Skeletal muscle satellite cell (primary cell): ENCODE measurements around the gene KIF16B.

Source experiments
- H3K27me3 ChIP-seq: 2 replicates; pipeline ENCODE4 v1.7.0; 2013; ENCODE audit warnings: low read length; ENCODE audit not compliant: control insufficient read depth, insufficient read depth
- H3K36me3 ChIP-seq: 2 replicates; pipeline ENCODE4 v1.7.0; 2013; ENCODE audit warnings: mild to moderate bottlenecking, control low read depth, low read length; ENCODE audit not compliant: insufficient read depth
- H3K4me1 ChIP-seq: 2 replicates; pipeline ENCODE4 v1.7.0; 2013; ENCODE audit warnings: low read length; ENCODE audit not compliant: control insufficient read depth, insufficient read depth
- H3K4me2 ChIP-seq: 2 replicates; pipeline ENCODE4 v1.7.0; 2013; ENCODE audit warnings: mild to moderate bottlenecking, low read length
- H3K4me3 ChIP-seq: 2 replicates; pipeline ENCODE4 v1.7.0; 2013; ENCODE audit warnings: low read length
- H3K9ac ChIP-seq: 2 replicates; pipeline ENCODE4 v1.7.0; 2013; ENCODE audit warnings: mild to moderate bottlenecking, low read depth, low read length, moderate library complexity
- H3K9me3 ChIP-seq: replicated peaks from 2 replicates; pipeline ENCODE4 v1.7.0; 2013; ENCODE audit warnings: mild to moderate bottlenecking, control low read depth, low read length

The KIF16B gene

DNA sequence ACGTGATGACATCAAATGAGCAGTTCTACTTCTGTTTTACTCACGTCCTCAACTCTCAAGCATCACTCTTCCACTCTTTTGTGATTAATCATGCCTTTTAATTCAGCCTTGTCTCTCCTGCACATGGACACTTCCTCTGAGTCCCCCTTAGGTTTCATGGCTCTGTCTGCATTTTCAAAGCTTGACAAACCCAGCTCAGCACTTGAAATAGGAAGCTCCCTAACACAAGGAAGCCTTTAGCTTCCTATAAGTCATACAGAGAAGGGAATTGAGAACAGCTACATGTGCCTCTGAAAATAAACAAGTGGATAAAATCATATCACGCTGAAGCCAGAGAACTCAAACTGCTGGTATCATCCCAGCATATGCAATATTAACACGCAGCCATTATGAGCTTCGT lies 21.2 kb downstream of the KIF16B start:
- H3K9me3 ChIP-seq: no peaks in the 10 kb centered on the region
- peaks cover 10% of the 10 kb centered on the region for H3K4me1 ChIP-seq
- H3K36me3 ChIP-seq: no peaks in the 10 kb centered on the region
- no peak overlapping the region for H3K9ac ChIP-seq
- no peak overlapping the region for H3K4me3 ChIP-seq
- no peaks in the 10 kb centered on the region for H3K27me3 ChIP-seq
- H3K4me2 ChIP-seq: no peak overlapping the region

DNA sequence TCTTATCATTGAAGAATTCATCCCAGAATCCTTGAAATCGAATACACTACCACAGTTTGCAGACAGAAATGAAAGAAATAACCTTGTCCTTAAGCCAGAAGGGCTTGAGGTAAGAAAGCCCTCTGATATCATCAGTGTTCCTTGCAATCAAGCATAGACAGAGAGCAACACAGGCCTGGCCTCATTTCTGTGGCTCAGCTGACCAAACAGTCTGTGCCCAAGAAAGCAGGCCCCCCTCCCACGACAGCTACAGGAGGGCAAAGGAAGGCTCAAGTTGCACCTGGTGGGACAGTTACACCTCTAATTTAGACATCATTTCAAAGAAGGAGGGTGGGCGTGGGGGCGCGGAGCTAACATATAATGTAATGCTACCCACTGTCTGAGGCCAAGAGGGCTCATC lies 21.6 kb downstream of the KIF16B start:
- H3K4me3 ChIP-seq: no peak overlapping the region
- H3K9ac ChIP-seq: no peak overlapping the region

DNA sequence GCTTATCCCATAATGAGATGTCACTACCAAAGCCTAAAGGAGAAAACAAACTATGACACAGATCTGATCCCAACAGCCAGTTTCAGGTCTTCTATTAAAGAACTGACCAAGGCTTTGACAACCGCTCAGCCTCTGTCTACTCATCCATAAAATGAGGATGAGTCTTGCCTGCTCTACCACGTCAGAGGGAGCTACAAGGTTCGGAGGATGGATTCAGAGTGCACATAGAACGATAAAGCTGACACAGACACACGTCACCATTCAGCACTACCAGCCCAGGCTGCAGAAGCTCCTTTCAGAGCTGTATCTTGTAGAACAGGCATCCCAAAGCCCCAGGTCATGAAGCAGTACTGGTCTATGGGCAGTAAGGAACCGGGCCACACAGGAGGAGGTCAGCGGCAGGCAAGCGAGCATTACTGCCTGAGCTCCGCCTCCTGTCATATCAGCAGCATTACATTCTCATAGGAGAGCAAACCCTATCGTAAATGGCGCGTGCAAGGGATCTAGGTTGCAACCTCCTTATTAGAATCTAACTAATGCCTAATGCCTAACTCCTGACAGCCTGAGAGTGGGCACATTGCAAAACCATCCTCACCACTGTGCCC lies 25.1 kb downstream of the KIF16B start:
- Histone ChIP-seq H3K4me3 (no peak overlapping the region), H3K27me3 (no peaks in the 10 kb centered on the region), H3K9ac (no peak overlapping the region), H3K9me3 (no peaks in the 10 kb centered on the region), H3K36me3 (no peaks in the 10 kb centered on the region), H3K4me1 (no peaks in the 10 kb centered on the region), H3K4me2 (no peak overlapping the region)

More for the DNA sequence above, 21.6 kb downstream of the KIF16B start:
- Histone ChIP-seq H3K36me3 (no peaks in the 10 kb centered on the region), H3K4me2 (no peak overlapping the region), H3K4me1 (peaks cover 7% of the 10 kb centered on the region), H3K9me3 (no peaks in the 10 kb centered on the region), H3K27me3 (no peaks in the 10 kb centered on the region)

DNA sequence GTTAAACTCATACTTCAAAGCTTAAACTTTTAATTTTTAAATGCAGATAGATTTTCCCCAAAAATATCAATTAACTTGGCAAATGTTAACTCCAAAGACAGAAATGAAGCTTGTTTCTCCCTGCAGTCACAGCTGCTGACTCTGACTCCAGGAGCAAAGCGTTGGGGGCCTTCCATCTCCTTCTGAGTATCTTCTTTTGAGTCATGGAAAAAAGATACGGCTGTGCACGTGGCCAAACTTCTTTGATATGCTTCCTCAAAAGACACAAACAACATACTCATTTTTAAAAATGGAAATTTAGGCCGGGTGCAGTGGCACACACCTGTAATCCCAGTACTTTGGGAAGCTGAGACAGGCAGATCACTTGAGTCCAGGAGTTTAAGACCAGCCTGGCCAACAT lies 28.3 kb downstream of the KIF16B start:
- H3K27me3 ChIP-seq: no peaks in the 10 kb centered on the region
- H3K9ac ChIP-seq: no peak overlapping the region
- H3K4me2 ChIP-seq: no peak overlapping the region
- H3K4me1 ChIP-seq: peaks cover 3% of the 10 kb centered on the region
- no peak overlapping the region for H3K4me3 ChIP-seq
- H3K36me3 ChIP-seq: no peaks in the 10 kb centered on the region
- no peaks in the 10 kb centered on the region for H3K9me3 ChIP-seq

DNA sequence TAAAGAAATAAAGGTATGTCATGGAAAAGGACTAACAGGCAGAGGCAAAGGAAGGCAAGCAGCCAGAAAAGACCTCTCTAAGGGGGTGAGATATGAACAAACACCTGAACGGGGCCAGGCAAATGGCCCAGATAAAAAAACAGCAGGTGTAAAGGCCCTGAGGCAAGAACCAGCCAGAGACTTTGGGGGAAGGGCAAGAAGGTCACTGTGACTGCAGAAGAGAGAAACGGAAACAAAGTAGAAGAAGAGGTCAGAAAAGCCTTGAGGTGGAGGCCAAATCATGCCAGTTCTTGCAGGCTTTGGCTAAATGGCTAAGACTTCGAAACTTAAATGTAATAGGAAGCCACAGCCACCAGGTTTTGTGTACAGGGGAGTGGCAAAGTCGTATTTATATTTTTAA lies 30.8 kb downstream of the KIF16B start:
- Histone ChIP-seq H3K36me3 (no peaks in the 10 kb centered on the region), H3K27me3 (no peaks in the 10 kb centered on the region), H3K9me3 (no peaks in the 10 kb centered on the region), H3K4me3 (no peak overlapping the region), H3K4me2 (no peak overlapping the region), H3K4me1 (peaks cover 3% of the 10 kb centered on the region), H3K9ac (no peak overlapping the region)

DNA sequence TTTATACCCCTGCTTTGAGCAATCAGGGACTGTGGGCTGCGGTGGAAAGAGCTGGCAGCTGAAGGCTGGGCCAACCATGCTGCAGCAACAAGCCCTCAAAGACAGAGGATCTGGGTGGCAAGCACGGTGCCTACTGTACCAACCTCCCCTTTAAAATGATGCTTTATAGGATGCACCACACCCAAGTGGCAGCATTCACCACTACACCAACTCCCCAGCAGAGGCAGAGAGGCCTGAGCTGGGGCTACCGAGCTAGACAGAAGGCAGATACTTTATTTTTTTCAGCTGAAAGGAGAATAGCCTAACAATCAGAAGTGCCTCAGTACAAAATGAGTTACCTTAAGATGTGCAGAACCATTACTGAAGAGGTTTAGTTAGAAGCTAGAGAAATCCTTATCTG lies 31.4 kb downstream of the KIF16B start:
- Histone ChIP-seq H3K4me3 (no peak overlapping the region), H3K4me1 (peaks cover 3% of the 10 kb centered on the region), H3K9me3 (no peaks in the 10 kb centered on the region), H3K9ac (no peak overlapping the region), H3K27me3 (no peaks in the 10 kb centered on the region), H3K36me3 (no peaks in the 10 kb centered on the region), H3K4me2 (no peak overlapping the region)

DNA sequence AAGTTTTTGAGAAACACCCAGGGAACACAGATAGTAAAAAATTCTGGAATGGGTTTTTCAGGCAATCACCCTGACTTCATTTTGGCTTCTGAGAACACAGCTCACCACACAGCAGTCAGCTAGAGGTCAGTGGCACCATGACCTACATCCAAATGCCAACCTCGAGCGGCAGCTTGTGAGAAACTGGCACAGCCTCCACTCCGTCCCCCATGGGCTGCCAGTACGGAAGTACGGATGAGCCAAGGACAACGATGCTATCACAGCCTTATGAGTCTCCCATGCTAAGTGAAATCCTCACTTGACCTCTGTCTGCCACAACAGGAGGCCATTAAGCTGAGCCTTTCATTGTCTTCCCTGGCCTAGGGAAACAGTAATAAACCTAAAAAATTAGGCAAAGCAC lies 32.0 kb downstream of the KIF16B start:
- H3K4me2 ChIP-seq: no peak overlapping the region
- peaks cover 3% of the 10 kb centered on the region for H3K4me1 ChIP-seq
- no peak overlapping the region for H3K4me3 ChIP-seq
- no peaks in the 10 kb centered on the region for H3K27me3 ChIP-seq
- no peaks in the 10 kb centered on the region for H3K9me3 ChIP-seq
- H3K9ac ChIP-seq: no peak overlapping the region
- H3K36me3 ChIP-seq: no peaks in the 10 kb centered on the region

DNA sequence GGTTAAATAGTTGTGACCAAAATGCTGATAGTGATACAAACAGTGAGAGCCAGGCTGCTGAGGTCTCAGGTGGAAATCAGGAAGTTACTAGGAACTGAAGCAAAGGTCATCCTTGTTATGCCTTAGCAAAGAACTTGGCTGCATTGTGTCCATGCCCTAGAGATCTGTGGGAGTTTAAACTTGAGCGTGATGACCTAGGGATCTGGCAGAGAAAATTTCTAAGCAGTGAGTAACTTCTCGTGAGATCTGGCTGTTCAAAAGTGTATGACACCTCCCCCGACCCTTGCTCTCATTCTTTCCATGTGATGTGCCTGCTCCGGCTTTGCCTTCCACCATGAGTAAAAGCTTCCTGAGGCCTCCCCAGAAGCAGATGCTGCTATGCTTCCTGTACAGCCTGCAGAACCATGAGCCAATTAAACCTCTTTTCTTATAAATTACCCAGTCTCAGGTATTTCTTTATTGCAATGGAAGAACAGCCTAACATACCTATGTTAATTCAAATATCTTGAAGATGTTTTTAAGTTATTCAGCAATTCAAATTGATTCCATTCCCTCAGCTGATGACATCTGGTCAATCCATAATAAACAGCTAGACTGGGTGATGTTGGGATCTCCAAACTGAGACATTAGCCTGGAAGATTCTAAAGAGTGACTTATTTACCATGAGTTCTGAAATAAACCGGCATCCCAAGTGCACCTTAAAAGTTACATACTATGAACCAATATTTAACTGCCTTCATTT lies 33.8 kb downstream of the KIF16B start:
- no peaks in the 10 kb centered on the region for H3K27me3 ChIP-seq
- H3K9ac ChIP-seq: no peak overlapping the region
- H3K4me3 ChIP-seq: no peak overlapping the region
- H3K4me1 ChIP-seq: peaks cover 3% of the 10 kb centered on the region
- no peaks in the 10 kb centered on the region for H3K36me3 ChIP-seq
- no peak overlapping the region for H3K4me2 ChIP-seq
- no peaks in the 10 kb centered on the region for H3K9me3 ChIP-seq

DNA sequence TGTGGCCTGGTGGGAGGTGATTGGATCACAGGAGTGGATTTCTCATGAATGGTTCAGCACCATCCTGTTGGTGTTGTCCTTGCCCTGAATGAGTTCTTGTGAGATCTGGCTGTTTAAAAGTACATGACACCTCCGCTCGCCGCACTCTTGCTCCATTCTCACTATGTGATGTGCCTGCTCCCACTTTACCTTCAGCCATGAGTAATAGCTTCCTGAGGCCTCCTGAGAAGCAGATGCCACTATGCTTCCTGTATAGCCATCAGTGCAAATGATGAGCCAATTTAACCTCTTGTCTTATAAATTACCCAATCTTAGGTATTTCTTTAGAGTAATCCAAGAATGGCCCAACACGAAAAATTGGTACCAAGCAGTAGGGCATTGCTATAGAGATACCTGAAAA lies 34.5 kb downstream of the KIF16B start:
- no peak overlapping the region for H3K4me3 ChIP-seq
- no peak overlapping the region for H3K4me2 ChIP-seq
- H3K4me1 ChIP-seq: peaks cover 3% of the 10 kb centered on the region
- no peaks in the 10 kb centered on the region for H3K36me3 ChIP-seq
- H3K9me3 ChIP-seq: no peaks in the 10 kb centered on the region
- no peaks in the 10 kb centered on the region for H3K27me3 ChIP-seq
- H3K9ac ChIP-seq: no peak overlapping the region

DNA sequence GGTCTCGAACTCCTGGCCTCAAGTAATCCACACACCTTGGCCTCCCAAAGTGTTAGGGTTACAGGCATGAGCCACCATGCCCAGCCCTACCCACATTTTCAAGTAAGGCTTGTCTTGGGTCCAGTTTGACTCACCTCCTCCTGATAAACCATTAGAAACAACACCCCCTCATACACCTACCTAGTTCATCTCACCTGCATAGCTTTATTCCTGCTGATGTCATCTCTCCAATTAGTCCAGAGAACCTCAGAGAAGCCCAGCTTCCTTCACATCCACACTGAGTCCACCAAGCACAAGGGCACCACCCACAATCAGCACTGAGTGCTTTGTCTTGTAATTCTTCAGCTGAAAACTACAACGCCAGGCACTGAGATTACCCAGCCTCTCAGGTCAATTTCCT lies 35.3 kb downstream of the KIF16B start:
- H3K27me3 ChIP-seq: no peaks in the 10 kb centered on the region
- no peaks in the 10 kb centered on the region for H3K9me3 ChIP-seq
- H3K4me3 ChIP-seq: no peak overlapping the region
- no peak overlapping the region for H3K9ac ChIP-seq
- H3K4me2 ChIP-seq: no peak overlapping the region
- peaks cover 3% of the 10 kb centered on the region for H3K4me1 ChIP-seq
- no peaks in the 10 kb centered on the region for H3K36me3 ChIP-seq

DNA sequence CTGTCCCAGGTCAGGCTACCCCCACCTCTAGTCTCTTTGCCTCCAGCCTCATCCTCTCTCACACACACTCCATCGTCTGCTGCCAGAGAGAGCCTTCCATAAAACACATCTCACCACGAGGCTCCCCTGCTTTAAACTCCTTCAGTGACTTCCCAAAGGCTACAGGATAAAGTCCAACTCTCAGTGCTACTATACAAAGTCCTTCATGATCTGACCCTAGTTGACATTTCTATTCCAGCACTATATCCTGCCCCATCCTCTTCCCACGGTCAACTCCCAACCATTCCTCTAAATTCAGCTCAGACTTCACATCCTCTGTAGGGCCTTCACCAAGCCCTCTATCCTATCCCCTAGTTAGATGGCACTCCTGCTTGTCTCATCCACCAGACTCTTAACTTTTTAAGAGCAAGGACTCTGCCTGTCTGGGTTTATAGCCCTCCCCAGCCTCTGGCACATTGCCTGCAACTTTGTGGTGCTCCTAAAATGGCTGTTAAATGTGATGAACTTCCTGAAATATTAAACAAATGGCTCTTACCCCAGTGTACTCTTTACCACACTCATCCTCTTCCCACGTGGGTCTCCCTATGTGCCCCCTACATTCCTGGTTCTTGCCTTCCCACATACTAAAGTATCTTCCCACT lies 36.1 kb downstream of the KIF16B start:
- no peak overlapping the region for H3K9ac ChIP-seq
- no peak overlapping the region for H3K4me3 ChIP-seq
- H3K4me2 ChIP-seq: no peak overlapping the region
- no peaks in the 10 kb centered on the region for H3K9me3 ChIP-seq
- no peaks in the 10 kb centered on the region for H3K27me3 ChIP-seq
- no peaks in the 10 kb centered on the region for H3K36me3 ChIP-seq
- H3K4me1 ChIP-seq: peaks cover 3% of the 10 kb centered on the region

DNA sequence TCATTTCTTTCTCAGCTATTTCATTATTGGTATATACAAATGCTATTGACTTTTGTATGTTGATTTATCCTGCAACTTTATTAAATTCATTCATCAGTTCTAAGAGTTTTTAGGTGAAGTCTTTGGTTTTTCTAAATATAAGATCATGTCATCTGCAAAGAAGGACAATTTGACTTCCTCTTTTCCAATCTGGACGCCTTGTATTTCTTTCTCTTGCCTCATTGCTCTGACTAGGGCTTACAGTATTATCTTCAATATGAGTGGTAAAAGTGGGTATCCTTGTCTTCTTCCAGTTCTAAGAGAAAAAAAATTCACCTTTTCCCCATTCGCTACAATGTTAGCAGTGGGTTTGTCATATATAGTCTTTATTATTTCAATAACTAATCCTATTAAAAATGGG lies 38.0 kb downstream of the KIF16B start:
- no peaks in the 10 kb centered on the region for H3K27me3 ChIP-seq
- peaks cover 2% of the 10 kb centered on the region for H3K4me1 ChIP-seq
- H3K4me3 ChIP-seq: no peak overlapping the region
- no peaks in the 10 kb centered on the region for H3K9me3 ChIP-seq
- H3K9ac ChIP-seq: no peak overlapping the region
- no peaks in the 10 kb centered on the region for H3K36me3 ChIP-seq
- H3K4me2 ChIP-seq: no peak overlapping the region
